PC-9 (cell line): ENCODE measurements around the gene DDX17. TPM values are rescaled to one million over a fixed set of nuclear protein-coding genes. Genes with fewer than 3 reads are reported as not detected.

Experiments used
- BruUV-seq: library from RNA; stranded (reverse); fragments of 400-500 nt; replicated peaks from 2 replicates; lab custom pipeline; 2021; lab: Mats Ljungman, UMichigan
- CTCF ChIA-PET: fragments of 300-600 bp; sonication (Branson Sonifier 250); formaldehyde crosslinking; loops from one replicate; lab custom pipeline; 2022; ENCODE audit warnings: antibody characterized with exemption; lab: Charles Lee
- POLR2A ChIA-PET: fragments of 300-600 bp; sonication (Branson Sonifier 250); formaldehyde crosslinking; loops from one replicate; lab custom pipeline; 2022; ENCODE audit warnings: antibody characterized with exemption; ENCODE audit not compliant: unreplicated experiment; lab: Charles Lee
- DNase-seq, 2 experiments: peaks; one replicate each; pipeline versions ENCODE4 v3.0.0 to v3.0.0-alpha.2; 2015 to 2022; ENCODE audit warnings: mixed read lengths in 1 of 2
- H2AFZ ChIP-seq: fragments of 200-600 bp; sonication (generic); 2 replicates; pipeline ENCODE4 v1.8.1; 2017; ENCODE audit warnings: antibody characterized with exemption
- H3F3A ChIP-seq: fragments of 200-600 bp; sonication (generic); 2 replicates; pipeline ENCODE4 v1.8.1; 2017; ENCODE audit warnings: antibody characterized with exemption, mild to moderate bottlenecking, low read depth; ENCODE audit not compliant: insufficient read depth
- H3K27ac ChIP-seq: fragments of 200-600 bp; sonication (generic); 2 replicates; pipeline ENCODE4 v1.6.1; 2016; ENCODE audit warnings: mixed run types
- H3K27me3 ChIP-seq: fragments of 200-600 bp; sonication (generic); 2 replicates; pipeline ENCODE4 v1.6.1; 2016; ENCODE audit warnings: low read depth, mixed run types; ENCODE audit not compliant: insufficient read depth
- H3K36me3 ChIP-seq: fragments of 200-600 bp; sonication (generic); 2 replicates; pipeline ENCODE4 v1.6.1; 2016; ENCODE audit warnings: low read depth, mixed run types
- H3K4me1 ChIP-seq: fragments of 200-600 bp; sonication (generic); replicated peaks from 2 replicates; pipeline ENCODE4 v1.6.1; 2016; ENCODE audit warnings: mixed run types; ENCODE audit not compliant: insufficient read depth
- H3K4me2 ChIP-seq: fragments of 200-600 bp; sonication (generic); 2 replicates; pipeline ENCODE4 v1.6.1; 2017; ENCODE audit warnings: mixed run types
- H3K4me3 ChIP-seq: fragments of 200-600 bp; sonication (generic); 2 replicates; pipeline ENCODE4 v1.6.1; 2016; ENCODE audit warnings: mixed run types
- H3K79me2 ChIP-seq: fragments of 200-600 bp; sonication (generic); 2 replicates; pipeline ENCODE4 v1.6.1; 2017; ENCODE audit warnings: low read depth, mixed run types
- H3K9me2 ChIP-seq: fragments of 200-600 bp; sonication (generic); 2 replicates; pipeline ENCODE4 v1.8.1; 2017; ENCODE audit warnings: mild to moderate bottlenecking; ENCODE audit not compliant: insufficient read depth
- H3K9me3 ChIP-seq: fragments of 200-600 bp; sonication (generic); 2 replicates; pipeline ENCODE4 v1.8.1; 2016; ENCODE audit warnings: low read depth; ENCODE audit not compliant: insufficient read depth
- H4K20me1 ChIP-seq: fragments of 200-600 bp; sonication (generic); 2 replicates; pipeline ENCODE4 v1.8.1; 2017; ENCODE audit not compliant: insufficient read depth
- CTCF ChIP-seq: fragments of 200-600 bp; sonication (generic); conservative IDR thresholded peaks from 2 replicates; pipeline ENCODE4 v1.6.1; 2017; ENCODE audit warnings: mixed run types, antibody characterized with exemption, mild to moderate bottlenecking, moderate library complexity
- EZH2 ChIP-seq: fragments of 200-600 bp; sonication (generic); IDR thresholded peaks from 2 replicates; pipeline ENCODE4 v1.8.0; 2017; ENCODE audit warnings: antibody characterized with exemption, low read depth
- intact Hi-C: fragments of 100-400 bp; cut with micrococcal nuclease; formaldehyde crosslinking; loops from one replicate; pipeline ENCODE4 v1.10.0; 2022; ENCODE audit not compliant: unreplicated experiment
- total RNA-seq: library from RNA; stranded (reverse); gene quantifications from 2 replicates; pipeline ENCODE4 v1.2.3, GENCODE V29; 2021

Gene DDX17
- total RNA-seq, 1 experiment from 2014 or later = 511 TPM

- CTCF ChIA-PET = no interaction called here
- no TSS peak for BruUV-seq
Observed at GRCh38 chr22:38503021-38503420, 3.1 kb downstream of the DDX17 start.

GRCh38 chr22:38501797-38502672 is 4.1 kb downstream of the DDX17 start:
- no peaks in the 10 kb centered on the region for H3K27me3 ChIP-seq
- H3F3A ChIP-seq = peaks cover 55% of the 10 kb centered on the region
- peaks cover 28% of the 10 kb centered on the region for H3K4me1 ChIP-seq
- H3K9me2 ChIP-seq = no peaks in the 10 kb centered on the region
- peaks cover 77% of the 10 kb centered on the region for H3K36me3 ChIP-seq
- H3K9me3 ChIP-seq = no peaks in the 10 kb centered on the region
- ChIA-PET CTCF (no interaction called here), POLR2A (interaction anchor here (0.7 kb wide), 2 partner anchors 25 to 121 kb away, joined by 3 to 4 read pairs; no protein-coding TSS in a partner anchor)
- peak overlapping the region; percentile 97 for H3K4me2 ChIP-seq
- H3K79me2 ChIP-seq = peaks cover 89% of the 10 kb centered on the region
- intact Hi-C loops = loop anchor here (10.0 kb wide), 3 partner anchors 153 to 447 kb away; partner anchors contain the start of genes CBY1, FAM227A, GTPBP1 and JOSD1
- peak in 1 of 2 experiments; percentile 25 for DNase-seq
- no peak overlapping the region for H2AFZ ChIP-seq
- peak overlapping the region; percentile 4 for H3K27ac ChIP-seq
- no peak for TF ChIP-seq CTCF
- TF ChIP-seq EZH2 = no peak
- peak overlapping the region; percentile 99; the same call in 1 of the 2 replicates for H3K4me3 ChIP-seq
- no TSS peak for BruUV-seq
- H4K20me1 ChIP-seq = peaks cover 83% of the 10 kb centered on the region

More at GRCh38 chr22:38503021-38503420, 3.1 kb downstream of the DDX17 start:
- POLR2A ChIA-PET = no interaction called here
- DNase-seq = peak in 1 of 2 experiments; percentile 28
- intact Hi-C loops = loop anchor here (10.0 kb wide), 3 partner anchors 152 to 448 kb away; partner anchors contain the start of genes CBY1, FAM227A, GTPBP1 and JOSD1
- Histone ChIP-seq H3K4me3 (peak overlapping the region; percentile 99), H3K27ac (peak overlapping the region; percentile 4; the same call in 1 of the 2 replicates), H3K9me2 (no peaks in the 10 kb centered on the region), H3K79me2 (peaks cover 80% of the 10 kb centered on the region), H2AFZ (no peak overlapping the region), H3K4me2 (peak overlapping the region; percentile 97), H3F3A (peaks cover 45% of the 10 kb centered on the region), H3K27me3 (no peaks in the 10 kb centered on the region), H4K20me1 (peaks cover 73% of the 10 kb centered on the region), H3K9me3 (no peaks in the 10 kb centered on the region), H3K4me1 (peaks cover 32% of the 10 kb centered on the region), H3K36me3 (peaks cover 67% of the 10 kb centered on the region)
- TF ChIP-seq CTCF = no peak
- no peak for TF ChIP-seq EZH2

- no peak overlapping the region for H2AFZ ChIP-seq
- peaks cover 99% of the 10 kb centered on the region for H4K20me1 ChIP-seq
- H3K36me3 ChIP-seq = peaks cover 94% of the 10 kb centered on the region
- no peak overlapping the region for H3K27ac ChIP-seq
- intact Hi-C loops = no loop called here
- no peaks in the 10 kb centered on the region for H3K9me3 ChIP-seq
- peaks cover 8% of the 10 kb centered on the region for H3K4me1 ChIP-seq
- no peaks in the 10 kb centered on the region for H3K9me2 ChIP-seq
- peaks cover 89% of the 10 kb centered on the region for H3F3A ChIP-seq
- no peaks in the 10 kb centered on the region for H3K27me3 ChIP-seq
- DNase-seq = peak in 1 of 2 experiments; percentile 17
- peaks cover 89% of the 10 kb centered on the region for H3K79me2 ChIP-seq
- H3K4me3 ChIP-seq = no peak overlapping the region
- H3K4me2 ChIP-seq = no peak overlapping the region
- BruUV-seq = no TSS peak
- ChIA-PET POLR2A (interaction anchor here (0.7 kb wide), 1 partner anchor 27 kb away, joined by 5 read pairs; no protein-coding TSS in a partner anchor), CTCF (interaction anchor here (0.6 kb wide), 1 partner anchor 12 kb away, joined by 5 read pairs; no protein-coding TSS in a partner anchor)
- no peak for TF ChIP-seq EZH2
- TF ChIP-seq CTCF = no peak
Observed at GRCh38 chr22:38497869-38498268, 8.2 kb downstream of the DDX17 start.
